IMR-90 (cell line): Measurements from ENCODE around the gene EIF4A2.

ENCODE experiments used
- BHLHE40 ChIP-seq: fragments of 150-350 bp; IDR thresholded peaks from 2 replicates; pipeline ENCODE4 v1.6.1; 2016; ENCODE audit warnings: mild to moderate bottlenecking, low read depth, low read length
- CEBPB ChIP-seq: IDR thresholded peaks from 2 replicates; pipeline ENCODE4 v1.6.1; 2012; ENCODE audit warnings: low read depth, low read length, improper control_type of control experiment
- CHD1 ChIP-seq: IDR thresholded peaks from 2 replicates; pipeline ENCODE4 v1.6.1; 2012; ENCODE audit warnings: low read depth, low read length, improper control_type of control experiment
- MAFK ChIP-seq: IDR thresholded peaks from 2 replicates; pipeline ENCODE4 v1.6.1; 2012; ENCODE audit warnings: low read depth, low read length, improper control_type of control experiment
- MAZ ChIP-seq: IDR thresholded peaks from 2 replicates; pipeline ENCODE4 v1.6.1; 2012; ENCODE audit warnings: low read depth, mild to moderate bottlenecking, low read length, improper control_type of control experiment, moderate library complexity, borderline replicate concordance
- MXI1 ChIP-seq: IDR thresholded peaks from 2 replicates; pipeline ENCODE4 v1.6.1; 2012; ENCODE audit warnings: low read depth, mild to moderate bottlenecking, low read length, moderate library complexity, borderline replicate concordance
- POLR2A ChIP-seq: IDR thresholded peaks from 2 replicates; pipeline ENCODE4 v1.6.1; 2012; ENCODE audit warnings: mild to moderate bottlenecking, low read depth, low read length
- RAD21 ChIP-seq: IDR thresholded peaks from 2 replicates; pipeline ENCODE4 v1.6.1; 2012; ENCODE audit warnings: low read length, improper control_type of control experiment
- RCOR1 ChIP-seq: IDR thresholded peaks from 2 replicates; pipeline ENCODE4 v1.6.1; 2012; ENCODE audit warnings: mild to moderate bottlenecking, low read length, improper control_type of control experiment; ENCODE audit not compliant: insufficient replicate concordance
- RFX5 ChIP-seq: IDR thresholded peaks from 2 replicates; pipeline ENCODE4 v1.8.0; 2012; ENCODE audit warnings: low read depth, mild to moderate bottlenecking, low read length, moderate library complexity
- SMC3 ChIP-seq: fragments of 150-350 bp; IDR thresholded peaks from 2 replicates; pipeline ENCODE4 v1.6.1; 2016; ENCODE audit warnings: low read depth, mild to moderate bottlenecking, antibody characterized with exemption, low read length, moderate library complexity
- TF ChIP-seq, protein P1 (sequence below): conservative IDR thresholded peaks from 2 replicates; pipeline ENCODE4 v1.5.1; 2012; ENCODE audit warnings: mild to moderate bottlenecking, low read depth, low read length, improper control_type of control experiment
- TF ChIP-seq, protein P2 (sequence below): fragments of 150-350 bp; IDR thresholded peaks from 2 replicates; pipeline ENCODE4 v1.6.1; 2017; ENCODE audit warnings: mild to moderate bottlenecking, antibody characterized with exemption, low read length, low read depth
- TF ChIP-seq, protein P3 (sequence below): fragments of 150-350 bp; IDR thresholded peaks from 2 replicates; pipeline ENCODE4 v1.6.1; 2016; ENCODE audit warnings: low read depth, mild to moderate bottlenecking, low read length, moderate library complexity, borderline replicate concordance

DNA sequence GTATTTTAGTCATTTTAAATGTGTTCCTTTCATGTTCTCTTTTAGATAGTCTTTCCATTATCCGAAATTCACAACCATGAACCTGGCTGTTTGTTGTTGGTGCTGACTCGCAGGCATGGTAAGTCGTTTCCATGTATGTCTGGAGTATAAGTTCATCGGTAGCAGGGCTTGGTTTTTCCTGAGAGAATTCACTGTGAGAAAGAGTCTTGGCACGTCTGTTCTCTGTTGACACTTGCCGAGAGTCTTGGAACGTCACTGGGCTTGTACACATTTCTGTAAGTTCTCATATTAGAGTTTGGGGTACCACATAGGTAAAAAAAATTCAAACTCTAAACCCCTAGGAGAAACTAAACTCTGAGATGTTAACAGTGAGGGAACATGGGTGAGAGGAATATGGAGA, 29.4 kb upstream of the EIF4A2 start:
- TF ChIP-seq, protein P1, sequence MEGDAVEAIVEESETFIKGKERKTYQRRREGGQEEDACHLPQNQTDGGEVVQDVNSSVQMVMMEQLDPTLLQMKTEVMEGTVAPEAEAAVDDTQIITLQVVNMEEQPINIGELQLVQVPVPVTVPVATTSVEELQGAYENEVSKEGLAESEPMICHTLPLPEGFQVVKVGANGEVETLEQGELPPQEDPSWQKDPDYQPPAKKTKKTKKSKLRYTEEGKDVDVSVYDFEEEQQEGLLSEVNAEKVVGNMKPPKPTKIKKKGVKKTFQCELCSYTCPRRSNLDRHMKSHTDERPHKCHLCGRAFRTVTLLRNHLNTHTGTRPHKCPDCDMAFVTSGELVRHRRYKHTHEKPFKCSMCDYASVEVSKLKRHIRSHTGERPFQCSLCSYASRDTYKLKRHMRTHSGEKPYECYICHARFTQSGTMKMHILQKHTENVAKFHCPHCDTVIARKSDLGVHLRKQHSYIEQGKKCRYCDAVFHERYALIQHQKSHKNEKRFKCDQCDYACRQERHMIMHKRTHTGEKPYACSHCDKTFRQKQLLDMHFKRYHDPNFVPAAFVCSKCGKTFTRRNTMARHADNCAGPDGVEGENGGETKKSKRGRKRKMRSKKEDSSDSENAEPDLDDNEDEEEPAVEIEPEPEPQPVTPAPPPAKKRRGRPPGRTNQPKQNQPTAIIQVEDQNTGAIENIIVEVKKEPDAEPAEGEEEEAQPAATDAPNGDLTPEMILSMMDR, result no peak
- no peak for TF ChIP-seq POLR2A
- TF ChIP-seq CEBPB, result no peak
- no peak for TF ChIP-seq BHLHE40
- TF ChIP-seq MAFK, result no peak
- TF ChIP-seq RAD21, result no peak
- TF ChIP-seq MXI1, result no peak
- TF ChIP-seq SMC3, result no peak
- TF ChIP-seq, protein P2, sequence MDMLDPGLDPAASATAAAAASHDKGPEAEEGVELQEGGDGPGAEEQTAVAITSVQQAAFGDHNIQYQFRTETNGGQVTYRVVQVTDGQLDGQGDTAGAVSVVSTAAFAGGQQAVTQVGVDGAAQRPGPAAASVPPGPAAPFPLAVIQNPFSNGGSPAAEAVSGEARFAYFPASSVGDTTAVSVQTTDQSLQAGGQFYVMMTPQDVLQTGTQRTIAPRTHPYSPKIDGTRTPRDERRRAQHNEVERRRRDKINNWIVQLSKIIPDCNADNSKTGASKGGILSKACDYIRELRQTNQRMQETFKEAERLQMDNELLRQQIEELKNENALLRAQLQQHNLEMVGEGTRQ, result no peak
- TF ChIP-seq RFX5, result no peak
- TF ChIP-seq CHD1, result no peak
- no peak for TF ChIP-seq RCOR1
- TF ChIP-seq MAZ, result no peak
- TF ChIP-seq, protein P3, sequence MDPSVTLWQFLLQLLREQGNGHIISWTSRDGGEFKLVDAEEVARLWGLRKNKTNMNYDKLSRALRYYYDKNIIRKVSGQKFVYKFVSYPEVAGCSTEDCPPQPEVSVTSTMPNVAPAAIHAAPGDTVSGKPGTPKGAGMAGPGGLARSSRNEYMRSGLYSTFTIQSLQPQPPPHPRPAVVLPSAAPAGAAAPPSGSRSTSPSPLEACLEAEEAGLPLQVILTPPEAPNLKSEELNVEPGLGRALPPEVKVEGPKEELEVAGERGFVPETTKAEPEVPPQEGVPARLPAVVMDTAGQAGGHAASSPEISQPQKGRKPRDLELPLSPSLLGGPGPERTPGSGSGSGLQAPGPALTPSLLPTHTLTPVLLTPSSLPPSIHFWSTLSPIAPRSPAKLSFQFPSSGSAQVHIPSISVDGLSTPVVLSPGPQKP, result no peak
